ENCODE results near the gene ZNF385B.

Gene ZNF385B

DNA sequence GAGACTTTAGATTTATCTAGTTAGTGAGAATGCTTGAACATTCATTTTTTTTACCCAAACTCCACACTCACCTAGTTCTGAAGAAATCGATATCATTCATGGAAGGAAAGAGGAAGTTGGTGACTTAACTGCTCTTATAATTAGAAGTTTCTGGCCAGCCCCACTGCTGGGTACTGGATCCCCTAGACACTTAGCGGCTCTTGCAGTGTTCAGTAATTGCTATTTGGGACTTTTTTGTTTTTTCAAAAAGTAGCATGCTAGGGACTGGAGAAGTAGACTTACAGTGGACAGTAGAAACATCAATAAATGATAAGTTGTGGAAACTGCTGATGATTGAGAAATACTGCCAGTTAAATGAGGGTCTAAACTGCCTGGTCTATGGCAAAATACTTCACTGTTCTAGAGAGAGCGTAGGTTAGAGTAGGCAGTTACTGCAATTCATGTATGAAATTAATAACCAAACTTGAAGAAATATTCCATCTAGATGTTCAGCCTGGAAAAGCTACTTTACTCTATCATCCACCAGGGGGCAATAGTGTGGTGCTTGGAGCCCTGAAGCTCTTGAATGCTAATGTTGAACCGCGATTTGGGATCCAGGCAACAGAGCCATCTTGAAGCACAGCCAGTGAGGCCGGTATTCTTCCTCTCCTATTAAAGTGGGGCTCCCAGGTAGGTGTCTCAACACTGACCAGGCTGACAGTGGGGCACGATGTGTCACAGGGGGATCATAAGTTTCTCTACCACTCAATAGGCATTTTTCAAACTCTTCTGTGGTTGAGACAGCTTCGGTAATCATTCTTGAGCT is 450.7 kb downstream of the ZNF385B start:
- DNase-seq (ENCODE audit: low read depth in 2 of 3, low spot score in 2 of 3) = no peak

DNA sequence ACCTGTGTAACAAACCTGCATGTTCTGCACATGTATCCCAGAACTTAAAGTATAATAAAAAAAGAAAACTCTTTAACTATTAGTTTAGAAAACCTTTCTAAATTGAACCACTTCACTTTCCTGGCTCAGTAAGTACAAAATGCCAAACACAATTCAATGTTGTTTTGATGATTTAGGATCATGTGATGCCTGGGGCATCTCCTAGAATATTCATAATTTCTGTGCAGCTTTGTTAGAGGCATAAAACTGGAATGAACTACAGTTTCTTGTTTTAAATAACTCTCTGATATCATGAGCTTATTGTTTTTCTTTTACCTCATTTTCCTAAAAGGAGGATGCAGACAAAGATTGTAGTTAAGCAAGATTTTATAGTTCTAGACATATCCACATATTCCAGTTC is 457.8 kb downstream of the ZNF385B start:
- DNase-seq (ENCODE audit: low read depth in 2 of 3, low spot score in 2 of 3) = no peak

DNA sequence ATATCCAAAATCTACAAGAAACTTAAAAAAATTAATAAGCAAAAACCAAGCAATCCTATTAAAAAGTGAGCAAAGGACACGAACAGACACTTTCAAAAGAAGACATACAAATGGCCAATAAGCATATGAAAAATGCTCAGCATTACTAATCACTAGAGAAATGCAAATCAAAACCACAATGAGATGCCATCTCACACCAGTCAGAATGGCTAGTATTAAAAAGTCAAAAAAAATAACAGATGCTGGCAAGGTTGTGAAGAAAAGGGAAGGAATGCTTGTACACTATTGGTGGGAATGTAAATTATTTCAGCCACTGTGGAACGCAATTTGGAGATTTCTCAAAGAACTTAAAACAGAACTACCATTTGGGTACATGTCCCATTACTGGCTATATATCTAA is 467.9 kb downstream of the ZNF385B start:
- no peak for DNase-seq (ENCODE audit: low read depth in 2 of 3, low spot score in 2 of 3)

Measured in activated CD8-positive, alpha-beta memory T cell treated with anti-CD3 and anti-CD28 coated beads for 48 hours (primary cell).